COLO829 (cell line): ENCODE measurements around the gene PSMF1.

Experiments used
- DNase-seq: peaks from one replicate; pipeline ENCODE4 v3.0.0; 2012; ENCODE audit warnings: low spot score

Gene PSMF1

GRCh38 chr20:1190847-1191246 lies 72.4 kb downstream of the PSMF1 start:
- no peak for DNase-seq

- DNase-seq, result no peak
Observed at GRCh38 chr20:1191299-1191698, 72.9 kb downstream of the PSMF1 start.

- DNase-seq, result no peak
Observed at GRCh38 chr20:1195226-1195625, 76.8 kb downstream of the PSMF1 start.

GRCh38 chr20:1196634-1197033 lies 78.2 kb downstream of the PSMF1 start:
- no peak for DNase-seq

- DNase-seq, result no peak
Observed at GRCh38 chr20:1197801-1198200, 79.4 kb downstream of the PSMF1 start.

GRCh38 chr20:1198751-1199150 lies 80.3 kb downstream of the PSMF1 start:
- DNase-seq, result no peak

- no peak for DNase-seq
Observed at GRCh38 chr20:1199212-1199873, 80.9 kb downstream of the PSMF1 start.

- DNase-seq, result no peak
Observed at GRCh38 chr20:1199964-1200363, 81.6 kb downstream of the PSMF1 start.

GRCh38 chr20:1202762-1203504 lies 84.5 kb downstream of the PSMF1 start, which contains the start of gene C20orf202:
Gene C20orf202, plus strand, starts transcription at chr20:1203454. Its CDS starts 132 bp downstream, at chr20:1203586.
- DNase-seq, result no peak

GRCh38 chr20:1203630-1204029 lies 85.2 kb downstream of the PSMF1 start:
- no peak for DNase-seq

- DNase-seq, result no peak
Observed at GRCh38 chr20:1204113-1204512, 85.7 kb downstream of the PSMF1 start.

- no peak for DNase-seq
Observed at GRCh38 chr20:1204576-1204975, 86.2 kb downstream of the PSMF1 start.

- DNase-seq, result no peak
Observed at GRCh38 chr20:1205802-1206201, 87.4 kb downstream of the PSMF1 start.

GRCh38 chr20:1206366-1207148 lies 88.2 kb downstream of the PSMF1 start:
- no peak for DNase-seq

- no peak for DNase-seq
Observed at GRCh38 chr20:1207293-1207878, 89.0 kb downstream of the PSMF1 start.

- no peak for DNase-seq
Observed at GRCh38 chr20:1209447-1210387, 91.3 kb downstream of the PSMF1 start.

- DNase-seq, result no peak
Observed at GRCh38 chr20:1210501-1210900, 92.1 kb downstream of the PSMF1 start.

GRCh38 chr20:1212023-1212422 lies 93.6 kb downstream of the PSMF1 start:
- no peak for DNase-seq

- DNase-seq, result peak; percentile 80
Observed at GRCh38 chr20:1212607-1213396, 94.4 kb downstream of the PSMF1 start.

GRCh38 chr20:1214838-1215261 lies 96.4 kb downstream of the PSMF1 start:
- no peak for DNase-seq
